HG03097 (cell line): ENCODE results near the gene HLA-DQB1.
"Not testable (repeated sequence)": the region's sequence is repeated elsewhere in the genome, so short reads cannot be mapped to it uniquely, and the experiment has no call there.

ENCODE experiments used
- ATAC-seq: cut with Tn5 transposase; IDR thresholded peaks from one replicate; pipeline ENCODE4 v1.9.1; 2021; ENCODE audit not compliant: unreplicated experiment, low FRiP score

The HLA-DQB1 gene

GRCh38 chr6:32666420-32667300 lies at the start of gene HLA-DQB1:
Gene HLA-DQB1 (minus strand): TSS chr6:32666657. CDS start chr6:32666607, 50 bp downstream.
- ATAC-seq, result peak; percentile 64

- ATAC-seq, result no peak
Observed at GRCh38 chr6:32713241-32713640, 46.8 kb upstream of the HLA-DQB1 start.

- ATAC-seq, result no peak
Observed at GRCh38 chr6:32709625-32710024, 43.2 kb upstream of the HLA-DQB1 start.

GRCh38 chr6:32705164-32705563 lies 38.7 kb upstream of the HLA-DQB1 start:
- not testable (repeated sequence) for ATAC-seq

- ATAC-seq, result no peak
Observed at GRCh38 chr6:32703347-32703746, 36.9 kb upstream of the HLA-DQB1 start.

- no peak for ATAC-seq
Observed at GRCh38 chr6:32700391-32701040, 34.1 kb upstream of the HLA-DQB1 start.

- no peak for ATAC-seq
Observed at GRCh38 chr6:32697031-32697430, 30.6 kb upstream of the HLA-DQB1 start.

GRCh38 chr6:32692019-32692418 lies 25.6 kb upstream of the HLA-DQB1 start:
- ATAC-seq, result no peak

- ATAC-seq, result no peak
Observed at GRCh38 chr6:32689531-32690501, 23.4 kb upstream of the HLA-DQB1 start.

- peak; percentile 79 for ATAC-seq
Observed at GRCh38 chr6:32685603-32686002, 19.1 kb upstream of the HLA-DQB1 start.

- no peak for ATAC-seq
Observed at GRCh38 chr6:32684246-32684645, 17.8 kb upstream of the HLA-DQB1 start.

- ATAC-seq, result no peak
Observed at GRCh38 chr6:32680055-32680454, 13.6 kb upstream of the HLA-DQB1 start.

GRCh38 chr6:32679492-32679891 lies 13.0 kb upstream of the HLA-DQB1 start:
- no peak for ATAC-seq

- not testable (repeated sequence) for ATAC-seq
Observed at GRCh38 chr6:32674123-32674522, 7.7 kb upstream of the HLA-DQB1 start.

- ATAC-seq, result not testable (repeated sequence)
Observed at GRCh38 chr6:32671908-32672307, 5.5 kb upstream of the HLA-DQB1 start.

GRCh38 chr6:32669893-32670292 lies 3.4 kb upstream of the HLA-DQB1 start:
- no peak for ATAC-seq

GRCh38 chr6:32669240-32669639 lies 2.8 kb upstream of the HLA-DQB1 start:
- ATAC-seq, result no peak

GRCh38 chr6:32668226-32668747 lies 1.8 kb upstream of the HLA-DQB1 start:
- ATAC-seq, result no peak

GRCh38 chr6:32665661-32666060 lies 796 bp downstream of the HLA-DQB1 start:
- ATAC-seq, result no peak

- ATAC-seq, result peak; percentile 40
Observed at GRCh38 chr6:32664827-32665362, 1.6 kb downstream of the HLA-DQB1 start.
